GM23338 (cell line): ENCODE data around the gene CARD9. TPM values are rescaled to one million over a fixed set of nuclear protein-coding genes. Genes with fewer than 3 reads are reported as not detected.

Experiments used
- ATAC-seq: fragments of 200-7000 bp; cut with Tn5 transposase; 3 replicates; pipeline ENCODE4 v1.9.1; 2020
- DNase-seq: peaks from one replicate; pipeline ENCODE4 v3.0.0-alpha.2; 2015; ENCODE audit warnings: low spot score
- H2AFZ ChIP-seq: fragments of 200-600 bp; sonication (generic); 2 replicates; pipeline ENCODE4 v1.8.0; 2016; ENCODE audit warnings: antibody characterized with exemption, mild to moderate bottlenecking, moderate library complexity
- H3F3A ChIP-seq: fragments of 200-600 bp; sonication (generic); replicated peaks from 2 replicates; pipeline ENCODE4 v1.8.0; 2017; ENCODE audit warnings: antibody characterized with exemption, mixed run types, low read depth
- H3K27ac ChIP-seq: fragments of 200-600 bp; sonication (generic); 2 replicates; pipeline ENCODE4 v1.6.1; 2016; ENCODE audit warnings: low read depth
- H3K27me3 ChIP-seq: fragments of 200-600 bp; sonication (generic); 2 replicates; pipeline ENCODE4 v1.8.0; 2016; ENCODE audit warnings: mild to moderate bottlenecking, mixed run types, moderate library complexity; ENCODE audit not compliant: insufficient read depth
- H3K36me3 ChIP-seq: fragments of 200-600 bp; sonication (generic); 2 replicates; pipeline ENCODE4 v1.8.0; 2016; ENCODE audit warnings: mild to moderate bottlenecking; ENCODE audit not compliant: insufficient read depth
- H3K4me1 ChIP-seq: fragments of 200-600 bp; sonication (generic); 2 replicates; pipeline ENCODE4 v1.8.0; 2016; ENCODE audit warnings: mild to moderate bottlenecking, moderate library complexity; ENCODE audit not compliant: insufficient read depth
- H3K4me2 ChIP-seq: fragments of 200-600 bp; sonication (generic); 2 replicates; pipeline ENCODE4 v1.7.1; 2017; ENCODE audit warnings: mixed run types
- H3K4me3 ChIP-seq: fragments of 200-600 bp; sonication (generic); 2 replicates; pipeline ENCODE4 v1.6.1; 2016; ENCODE audit warnings: mixed run types
- H3K79me2 ChIP-seq: fragments of 200-600 bp; sonication (generic); replicated peaks from 2 replicates; pipeline ENCODE4 v1.8.0; 2017; ENCODE audit warnings: mild to moderate bottlenecking; ENCODE audit not compliant: insufficient read depth
- H3K9me2 ChIP-seq: fragments of 200-600 bp; sonication (generic); 2 replicates; pipeline ENCODE4 v1.8.0; 2017; ENCODE audit not compliant: insufficient read depth
- H4K20me1 ChIP-seq: fragments of 200-600 bp; sonication (generic); replicated peaks from 2 replicates; pipeline ENCODE4 v1.8.0; 2017; ENCODE audit warnings: mild to moderate bottlenecking; ENCODE audit not compliant: insufficient read depth
- H3K27ac Mint-ChIP-seq: 2 replicates; pipeline ENCODE4 v1.8.0; 2020; ENCODE audit warnings: inconsistent platforms, mild to moderate bottlenecking, moderate library complexity, mixed read lengths
- H3K27me3 Mint-ChIP-seq: 3 replicates; pipeline ENCODE4 v1.8.0; 2022; ENCODE audit warnings: low read depth, mild to moderate bottlenecking, moderate library complexity, mixed read lengths, inconsistent platforms; ENCODE audit not compliant: insufficient read depth, poor library complexity
- H3K36me3 Mint-ChIP-seq: 3 replicates; pipeline ENCODE4 v1.8.0; 2021; ENCODE audit warnings: low read depth, mild to moderate bottlenecking, inconsistent platforms, moderate library complexity, mixed read lengths
- H3K4me1 Mint-ChIP-seq: 3 replicates; pipeline ENCODE4 v1.8.0; 2020; ENCODE audit warnings: mild to moderate bottlenecking, inconsistent platforms, mixed read lengths
- H3K4me3 Mint-ChIP-seq: 3 replicates; pipeline ENCODE4 v1.8.0; 2021; ENCODE audit warnings: moderate library complexity, mild to moderate bottlenecking, inconsistent platforms, mixed read lengths
- H3K9me3 Mint-ChIP-seq: 3 replicates; pipeline ENCODE4 v1.8.0; 2020; ENCODE audit warnings: moderate library complexity, mild to moderate bottlenecking, inconsistent platforms, mixed read lengths
- CREB1 ChIP-seq: fragments of 250-450 bp; sonication (Bioruptor Pico); IDR thresholded peaks from 2 replicates; pipeline ENCODE4 v1.5.0; 2020; ENCODE audit warnings: low read depth, mild to moderate bottlenecking, moderate library complexity
- EZH2 ChIP-seq: fragments of 200-600 bp; sonication (generic); IDR thresholded peaks from one replicate; pipeline ENCODE4 v1.8.0; 2017; ENCODE audit warnings: antibody characterized with exemption, mild to moderate bottlenecking, low read depth; ENCODE audit not compliant: unreplicated experiment
- EZH2phosphoT487 ChIP-seq: fragments of 200-600 bp; sonication (generic); IDR thresholded peaks from one replicate; pipeline ENCODE4 v1.8.1; 2018; ENCODE audit warnings: antibody characterized with exemption; ENCODE audit not compliant: unreplicated experiment
- JUNB ChIP-seq: IDR thresholded peaks from one replicate; pipeline ENCODE4 v1.6.1; 2016; ENCODE audit warnings: antibody characterized with exemption; ENCODE audit not compliant: unreplicated experiment
- NANOG ChIP-seq: IDR thresholded peaks from 2 replicates; pipeline ENCODE4 v1.6.1; 2016; ENCODE audit warnings: antibody characterized with exemption, borderline replicate concordance
- POLR2AphosphoS5 ChIP-seq: IDR thresholded peaks from 2 replicates; pipeline ENCODE4 v1.6.1; 2016; ENCODE audit warnings: antibody characterized with exemption, low read depth
- STAT1 ChIP-seq: IDR thresholded peaks from one replicate; pipeline ENCODE4 v1.6.1; 2016; ENCODE audit warnings: antibody characterized with exemption; ENCODE audit not compliant: unreplicated experiment
- ZNF114 ChIP-seq: fragments of 250-450 bp; sonication (Bioruptor Pico); IDR thresholded peaks from 2 replicates; pipeline ENCODE4 v1.5.0; 2020; ENCODE audit warnings: mild to moderate bottlenecking, moderate library complexity
- ZNF331 ChIP-seq: fragments of 250-450 bp; sonication (Bioruptor Pico); IDR thresholded peaks from 2 replicates; pipeline ENCODE4 v1.5.0; 2020; ENCODE audit warnings: low read depth, mild to moderate bottlenecking, moderate library complexity
- polyA plus RNA-seq: library from polyadenylated mRNA; unstranded; fragments of >200 nt; fragmentation: Nextera tagmentation; extraction: Ambion mirVana; gene quantifications from 2 replicates; pipeline ENCODE4 v1.2.1, GENCODE V29; 2016
- total RNA-seq: library from RNA; depleted of rRNA; stranded (reverse); fragments of >200 nt; shearing (Covaris generic); gene quantifications from 2 replicates; pipeline ENCODE4 v1.2.3, GENCODE V29; 2014
- TF ChIP-seq, protein P1 (sequence below): fragments of 250-450 bp; sonication (Bioruptor Pico); IDR thresholded peaks from 2 replicates; pipeline ENCODE4 v1.5.0; 2020; ENCODE audit warnings: mild to moderate bottlenecking, moderate library complexity
- TF ChIP-seq, protein P2 (sequence below): IDR thresholded peaks from one replicate; pipeline ENCODE4 v1.6.1; 2018; ENCODE audit warnings: antibody characterized with exemption; ENCODE audit not compliant: unreplicated experiment
- TF ChIP-seq, protein P3 (sequence below): IDR thresholded peaks from 2 replicates; pipeline ENCODE4 v1.6.1; 2016; ENCODE audit warnings: antibody characterized with exemption
- TF ChIP-seq, protein P4 (sequence below), 2 experiments: fragments of 200-600 bp in 1 of 2; sonication (generic) in 1 of 2; conservative IDR thresholded peaks; 2 replicates each; pipeline versions ENCODE4 v1.5.1 to v1.6.1; 2016 to 2017; ENCODE audit warnings: antibody characterized with exemption in 2 of 2, low read depth in 2 of 2, mild to moderate bottlenecking in 2 of 2, moderate library complexity in 1 of 2

The CARD9 gene
- total and polyA plus RNA-seq, 2 experiments from 2014 or later, result 0.49 to 0.63 TPM

DNA sequence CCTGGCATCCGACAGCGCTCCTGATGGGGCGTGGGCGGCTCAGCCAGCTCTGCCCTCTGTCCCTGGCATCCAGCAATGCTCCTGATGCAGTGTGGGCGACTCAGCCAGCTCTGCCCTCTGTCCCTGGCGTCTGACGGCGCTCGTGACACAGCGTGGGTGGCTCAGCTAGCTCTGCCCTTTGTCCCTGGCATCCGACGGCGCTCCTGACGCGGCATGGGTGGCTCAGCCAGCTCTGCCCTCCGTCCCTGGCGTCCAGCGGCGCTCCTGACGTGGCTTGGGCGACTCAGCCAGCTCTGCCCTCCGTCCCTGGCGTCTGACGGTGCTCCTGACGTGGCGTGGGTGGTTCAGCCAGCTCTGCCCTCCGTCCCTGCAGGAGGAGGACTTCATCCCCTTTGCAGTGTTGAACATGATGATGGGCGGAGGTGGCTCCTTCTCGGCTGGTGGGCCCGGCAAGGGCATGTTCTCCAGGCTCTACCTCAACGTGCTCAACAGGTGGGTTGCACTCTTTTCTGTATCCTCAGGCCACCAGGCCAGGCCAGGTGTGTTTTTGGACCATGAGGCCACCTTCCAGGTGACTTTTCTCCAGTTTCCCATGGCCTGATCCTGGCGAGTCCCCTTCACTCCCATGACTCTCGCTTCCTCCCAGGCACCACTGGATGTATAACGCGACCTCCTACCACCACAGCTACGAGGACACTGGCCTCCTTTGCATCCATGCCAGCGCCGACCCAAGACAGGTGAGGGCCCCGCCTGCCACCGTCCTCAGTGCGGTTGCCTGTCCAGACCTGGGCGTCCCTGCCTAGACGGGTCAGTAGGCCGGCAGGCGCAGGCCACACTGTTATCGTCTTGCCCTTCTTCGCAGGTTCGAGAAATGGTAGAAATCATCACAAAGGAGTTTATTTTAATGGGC, 45.0 kb upstream of the CARD9 start:
- ATAC-seq (no peak), DNase-seq (no peak)
- H3K9me3 Mint-ChIP-seq, result no peaks in the 10 kb centered on the region
- Histone ChIP-seq H3K27ac (no peak overlapping the region), H3K4me3 (no peak overlapping the region), H4K20me1 (peaks cover 4% of the 10 kb centered on the region), H3K4me2 (no peak overlapping the region), H3F3A (0 out of 2 replicates have a peak, but pooled peaks cover 7% of the 10 kb centered on the region), H3K27me3 (no peaks in the 10 kb centered on the region), H3K79me2 (peaks cover 15% of the 10 kb centered on the region), H2AFZ (no peak overlapping the region), H3K4me1 (no peaks in the 10 kb centered on the region), H3K9me2 (no peaks in the 10 kb centered on the region), H3K36me3 (peaks cover 16% of the 10 kb centered on the region)
- H3K4me3 Mint-ChIP-seq, result no peak overlapping the region; the same call in 2 of the 3 replicates
- peaks cover 4% of the 10 kb centered on the region for H3K27me3 Mint-ChIP-seq
- H3K4me1 Mint-ChIP-seq, result no peaks in the 10 kb centered on the region; the same call in 2 of the 3 replicates
- TF ChIP-seq EZH2 (no peak), CREB1 (no peak), STAT1 (no peak), POLR2AphosphoS5 (no peak), EZH2phosphoT487 (no peak), JUNB (no peak), ZNF331 (CRISPR knock-in tag) (no peak), ZNF114 (CRISPR knock-in tag) (no peak), NANOG (no peak)
- TF ChIP-seq, protein P1, sequence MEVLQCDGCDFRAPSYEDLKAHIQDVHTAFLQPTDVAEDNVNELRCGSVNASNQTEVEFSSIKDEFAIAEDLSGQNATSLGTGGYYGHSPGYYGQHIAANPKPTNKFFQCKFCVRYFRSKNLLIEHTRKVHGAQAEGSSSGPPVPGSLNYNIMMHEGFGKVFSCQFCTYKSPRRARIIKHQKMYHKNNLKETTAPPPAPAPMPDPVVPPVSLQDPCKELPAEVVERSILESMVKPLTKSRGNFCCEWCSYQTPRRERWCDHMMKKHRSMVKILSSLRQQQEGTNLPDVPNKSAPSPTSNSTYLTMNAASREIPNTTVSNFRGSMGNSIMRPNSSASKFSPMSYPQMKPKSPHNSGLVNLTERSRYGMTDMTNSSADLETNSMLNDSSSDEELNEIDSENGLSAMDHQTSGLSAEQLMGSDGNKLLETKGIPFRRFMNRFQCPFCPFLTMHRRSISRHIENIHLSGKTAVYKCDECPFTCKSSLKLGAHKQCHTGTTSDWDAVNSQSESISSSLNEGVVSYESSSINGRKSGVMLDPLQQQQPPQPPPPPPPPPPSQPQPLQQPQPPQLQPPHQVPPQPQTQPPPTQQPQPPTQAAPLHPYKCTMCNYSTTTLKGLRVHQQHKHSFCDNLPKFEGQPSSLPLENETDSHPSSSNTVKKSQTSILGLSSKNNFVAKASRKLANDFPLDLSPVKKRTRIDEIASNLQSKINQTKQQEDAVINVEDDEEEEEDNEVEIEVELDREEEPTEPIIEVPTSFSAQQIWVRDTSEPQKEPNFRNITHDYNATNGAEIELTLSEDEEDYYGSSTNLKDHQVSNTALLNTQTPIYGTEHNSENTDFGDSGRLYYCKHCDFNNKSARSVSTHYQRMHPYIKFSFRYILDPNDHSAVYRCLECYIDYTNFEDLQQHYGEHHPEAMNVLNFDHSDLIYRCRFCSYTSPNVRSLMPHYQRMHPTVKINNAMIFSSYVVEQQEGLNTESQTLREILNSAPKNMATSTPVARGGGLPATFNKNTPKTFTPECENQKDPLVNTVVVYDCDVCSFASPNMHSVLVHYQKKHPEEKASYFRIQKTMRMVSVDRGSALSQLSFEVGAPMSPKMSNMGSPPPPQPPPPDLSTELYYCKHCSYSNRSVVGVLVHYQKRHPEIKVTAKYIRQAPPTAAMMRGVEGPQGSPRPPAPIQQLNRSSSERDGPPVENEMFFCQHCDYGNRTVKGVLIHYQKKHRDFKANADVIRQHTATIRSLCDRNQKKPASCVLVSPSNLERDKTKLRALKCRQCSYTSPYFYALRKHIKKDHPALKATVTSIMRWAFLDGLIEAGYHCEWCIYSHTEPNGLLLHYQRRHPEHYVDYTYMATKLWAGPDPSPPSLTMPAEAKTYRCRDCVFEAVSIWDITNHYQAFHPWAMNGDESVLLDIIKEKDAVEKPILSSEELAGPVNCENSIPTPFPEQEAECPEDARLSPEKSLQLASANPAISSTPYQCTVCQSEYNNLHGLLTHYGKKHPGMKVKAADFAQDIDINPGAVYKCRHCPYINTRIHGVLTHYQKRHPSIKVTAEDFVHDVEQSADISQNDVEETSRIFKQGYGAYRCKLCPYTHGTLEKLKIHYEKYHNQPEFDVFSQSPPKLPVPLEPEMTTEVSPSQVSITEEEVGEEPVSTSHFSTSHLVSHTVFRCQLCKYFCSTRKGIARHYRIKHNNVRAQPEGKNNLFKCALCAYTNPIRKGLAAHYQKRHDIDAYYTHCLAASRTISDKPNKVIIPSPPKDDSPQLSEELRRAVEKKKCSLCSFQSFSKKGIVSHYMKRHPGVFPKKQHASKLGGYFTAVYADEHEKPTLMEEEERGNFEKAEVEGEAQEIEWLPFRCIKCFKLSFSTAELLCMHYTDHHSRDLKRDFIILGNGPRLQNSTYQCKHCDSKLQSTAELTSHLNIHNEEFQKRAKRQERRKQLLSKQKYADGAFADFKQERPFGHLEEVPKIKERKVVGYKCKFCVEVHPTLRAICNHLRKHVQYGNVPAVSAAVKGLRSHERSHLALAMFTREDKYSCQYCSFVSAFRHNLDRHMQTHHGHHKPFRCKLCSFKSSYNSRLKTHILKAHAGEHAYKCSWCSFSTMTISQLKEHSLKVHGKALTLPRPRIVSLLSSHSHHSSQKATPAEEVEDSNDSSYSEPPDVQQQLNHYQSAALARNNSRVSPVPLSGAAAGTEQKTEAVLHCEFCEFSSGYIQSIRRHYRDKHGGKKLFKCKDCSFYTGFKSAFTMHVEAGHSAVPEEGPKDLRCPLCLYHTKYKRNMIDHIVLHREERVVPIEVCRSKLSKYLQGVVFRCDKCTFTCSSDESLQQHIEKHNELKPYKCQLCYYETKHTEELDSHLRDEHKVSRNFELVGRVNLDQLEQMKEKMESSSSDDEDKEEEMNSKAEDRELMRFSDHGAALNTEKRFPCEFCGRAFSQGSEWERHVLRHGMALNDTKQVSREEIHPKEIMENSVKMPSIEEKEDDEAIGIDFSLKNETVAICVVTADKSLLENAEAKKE, result no peak
- TF ChIP-seq, protein P2, sequence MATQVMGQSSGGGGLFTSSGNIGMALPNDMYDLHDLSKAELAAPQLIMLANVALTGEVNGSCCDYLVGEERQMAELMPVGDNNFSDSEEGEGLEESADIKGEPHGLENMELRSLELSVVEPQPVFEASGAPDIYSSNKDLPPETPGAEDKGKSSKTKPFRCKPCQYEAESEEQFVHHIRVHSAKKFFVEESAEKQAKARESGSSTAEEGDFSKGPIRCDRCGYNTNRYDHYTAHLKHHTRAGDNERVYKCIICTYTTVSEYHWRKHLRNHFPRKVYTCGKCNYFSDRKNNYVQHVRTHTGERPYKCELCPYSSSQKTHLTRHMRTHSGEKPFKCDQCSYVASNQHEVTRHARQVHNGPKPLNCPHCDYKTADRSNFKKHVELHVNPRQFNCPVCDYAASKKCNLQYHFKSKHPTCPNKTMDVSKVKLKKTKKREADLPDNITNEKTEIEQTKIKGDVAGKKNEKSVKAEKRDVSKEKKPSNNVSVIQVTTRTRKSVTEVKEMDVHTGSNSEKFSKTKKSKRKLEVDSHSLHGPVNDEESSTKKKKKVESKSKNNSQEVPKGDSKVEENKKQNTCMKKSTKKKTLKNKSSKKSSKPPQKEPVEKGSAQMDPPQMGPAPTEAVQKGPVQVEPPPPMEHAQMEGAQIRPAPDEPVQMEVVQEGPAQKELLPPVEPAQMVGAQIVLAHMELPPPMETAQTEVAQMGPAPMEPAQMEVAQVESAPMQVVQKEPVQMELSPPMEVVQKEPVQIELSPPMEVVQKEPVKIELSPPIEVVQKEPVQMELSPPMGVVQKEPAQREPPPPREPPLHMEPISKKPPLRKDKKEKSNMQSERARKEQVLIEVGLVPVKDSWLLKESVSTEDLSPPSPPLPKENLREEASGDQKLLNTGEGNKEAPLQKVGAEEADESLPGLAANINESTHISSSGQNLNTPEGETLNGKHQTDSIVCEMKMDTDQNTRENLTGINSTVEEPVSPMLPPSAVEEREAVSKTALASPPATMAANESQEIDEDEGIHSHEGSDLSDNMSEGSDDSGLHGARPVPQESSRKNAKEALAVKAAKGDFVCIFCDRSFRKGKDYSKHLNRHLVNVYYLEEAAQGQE, result no peak
- TF ChIP-seq, protein P3, sequence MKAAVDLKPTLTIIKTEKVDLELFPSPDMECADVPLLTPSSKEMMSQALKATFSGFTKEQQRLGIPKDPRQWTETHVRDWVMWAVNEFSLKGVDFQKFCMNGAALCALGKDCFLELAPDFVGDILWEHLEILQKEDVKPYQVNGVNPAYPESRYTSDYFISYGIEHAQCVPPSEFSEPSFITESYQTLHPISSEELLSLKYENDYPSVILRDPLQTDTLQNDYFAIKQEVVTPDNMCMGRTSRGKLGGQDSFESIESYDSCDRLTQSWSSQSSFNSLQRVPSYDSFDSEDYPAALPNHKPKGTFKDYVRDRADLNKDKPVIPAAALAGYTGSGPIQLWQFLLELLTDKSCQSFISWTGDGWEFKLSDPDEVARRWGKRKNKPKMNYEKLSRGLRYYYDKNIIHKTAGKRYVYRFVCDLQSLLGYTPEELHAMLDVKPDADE, result no peak
- TF ChIP-seq, protein P4, sequence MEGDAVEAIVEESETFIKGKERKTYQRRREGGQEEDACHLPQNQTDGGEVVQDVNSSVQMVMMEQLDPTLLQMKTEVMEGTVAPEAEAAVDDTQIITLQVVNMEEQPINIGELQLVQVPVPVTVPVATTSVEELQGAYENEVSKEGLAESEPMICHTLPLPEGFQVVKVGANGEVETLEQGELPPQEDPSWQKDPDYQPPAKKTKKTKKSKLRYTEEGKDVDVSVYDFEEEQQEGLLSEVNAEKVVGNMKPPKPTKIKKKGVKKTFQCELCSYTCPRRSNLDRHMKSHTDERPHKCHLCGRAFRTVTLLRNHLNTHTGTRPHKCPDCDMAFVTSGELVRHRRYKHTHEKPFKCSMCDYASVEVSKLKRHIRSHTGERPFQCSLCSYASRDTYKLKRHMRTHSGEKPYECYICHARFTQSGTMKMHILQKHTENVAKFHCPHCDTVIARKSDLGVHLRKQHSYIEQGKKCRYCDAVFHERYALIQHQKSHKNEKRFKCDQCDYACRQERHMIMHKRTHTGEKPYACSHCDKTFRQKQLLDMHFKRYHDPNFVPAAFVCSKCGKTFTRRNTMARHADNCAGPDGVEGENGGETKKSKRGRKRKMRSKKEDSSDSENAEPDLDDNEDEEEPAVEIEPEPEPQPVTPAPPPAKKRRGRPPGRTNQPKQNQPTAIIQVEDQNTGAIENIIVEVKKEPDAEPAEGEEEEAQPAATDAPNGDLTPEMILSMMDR (conservative IDR thresholded peaks at IDR 0.05; ENCODE audit: low read depth in 2 of 2), result no peak
- no peak overlapping the region for H3K27ac Mint-ChIP-seq
- peaks cover 75% of the 10 kb centered on the region for H3K36me3 Mint-ChIP-seq
